MV-4-11 (cell line): Measurements from ENCODE around the gene FOXI1.

Experiments
- DNase-seq: peaks from one replicate; lab custom pipeline; 2025; lab: John Stamatoyannopoulos, UW

The FOXI1 gene

GRCh38 chr5:170105642-170106611, at the start of gene FOXI1:
TSS of gene FOXI1 (plus strand) at chr5:170105897. CDS start at chr5:170105958, 61 bp downstream.
- peak; percentile 32 for DNase-seq

GRCh38 chr5:170056561-170057267, 49.0 kb upstream of the FOXI1 start:
- no peak for DNase-seq

GRCh38 chr5:170057311-170057710, 48.4 kb upstream of the FOXI1 start:
- DNase-seq = no peak

GRCh38 chr5:170059221-170059620, 46.5 kb upstream of the FOXI1 start:
- DNase-seq = no peak

- no peak for DNase-seq
These were observed 38.5 kb upstream of the FOXI1 start for GRCh38 chr5:170067152-170067551.

- DNase-seq = no peak
These were observed 38.0 kb upstream of the FOXI1 start for GRCh38 chr5:170067574-170068170.

- DNase-seq = no peak
These were observed 36.2 kb upstream of the FOXI1 start for GRCh38 chr5:170069512-170069911.

GRCh38 chr5:170070556-170071412, 34.9 kb upstream of the FOXI1 start:
- no peak for DNase-seq

GRCh38 chr5:170071748-170072147, 33.9 kb upstream of the FOXI1 start:
- DNase-seq = no peak

GRCh38 chr5:170075696-170076095, 30.0 kb upstream of the FOXI1 start:
- DNase-seq = no peak

GRCh38 chr5:170076211-170076610, 29.5 kb upstream of the FOXI1 start:
- no peak for DNase-seq

GRCh38 chr5:170076739-170077138, 29.0 kb upstream of the FOXI1 start:
- DNase-seq = no peak

- DNase-seq = no peak
These were observed 28.2 kb upstream of the FOXI1 start for GRCh38 chr5:170077526-170077925.

- DNase-seq = no peak
These were observed 27.2 kb upstream of the FOXI1 start for GRCh38 chr5:170078458-170078857.

- no peak for DNase-seq
These were observed 26.8 kb upstream of the FOXI1 start for GRCh38 chr5:170078931-170079330.

- no peak for DNase-seq
These were observed 25.5 kb upstream of the FOXI1 start for GRCh38 chr5:170080217-170080616.

- DNase-seq = no peak
These were observed 24.8 kb upstream of the FOXI1 start for GRCh38 chr5:170080786-170081445.

- DNase-seq = no peak
These were observed 24.1 kb upstream of the FOXI1 start for GRCh38 chr5:170081616-170082015.

- DNase-seq = no peak
These were observed 23.0 kb upstream of the FOXI1 start for GRCh38 chr5:170082701-170083100.

GRCh38 chr5:170087168-170087817, 18.4 kb upstream of the FOXI1 start:
- no peak for DNase-seq
